Calu3 (cell line): Measurements from ENCODE around the gene NBEA. TPM values are rescaled to one million over a fixed set of nuclear protein-coding genes. Genes with fewer than 3 reads are reported as not detected.

Source experiments
- BruUV-seq: library from RNA; stranded (reverse); fragments of 400-500 nt; replicated peaks from 2 replicates; lab custom pipeline; 2021; lab: Mats Ljungman, UMichigan
- CTCF ChIA-PET: fragments of 300-600 bp; sonication (Branson Sonifier 250); formaldehyde crosslinking; loops from one replicate; lab custom pipeline; 2022; ENCODE audit warnings: antibody characterized with exemption; lab: Charles Lee
- DNase-seq: peaks from one replicate; pipeline ENCODE4 v3.0.0; 2022
- H3K27ac Mint-ChIP-seq: one replicate; pipeline ENCODE4 v1.8.0; 2022; ENCODE audit warnings: mixed read lengths; ENCODE audit not compliant: unreplicated experiment
- H3K27me3 Mint-ChIP-seq: one replicate; pipeline ENCODE4 v1.8.0; 2022; ENCODE audit warnings: mixed read lengths; ENCODE audit not compliant: unreplicated experiment
- H3K36me3 Mint-ChIP-seq: one replicate; pipeline ENCODE4 v1.8.0; 2022; ENCODE audit warnings: mild to moderate bottlenecking, moderate library complexity, mixed read lengths; ENCODE audit not compliant: insufficient read depth, unreplicated experiment
- H3K4me1 Mint-ChIP-seq: one replicate; pipeline ENCODE4 v1.8.0; 2022; ENCODE audit warnings: mild to moderate bottlenecking, low read depth, mixed read lengths; ENCODE audit not compliant: unreplicated experiment
- H3K4me3 Mint-ChIP-seq: one replicate; pipeline ENCODE4 v1.8.0; 2022; ENCODE audit warnings: mild to moderate bottlenecking, low read depth, moderate library complexity, mixed read lengths; ENCODE audit not compliant: unreplicated experiment
- H3K9me3 Mint-ChIP-seq: one replicate; pipeline ENCODE4 v1.8.0; 2022; ENCODE audit warnings: low read depth, mixed read lengths; ENCODE audit not compliant: unreplicated experiment
- intact Hi-C: fragments of 100-400 bp; cut with micrococcal nuclease; formaldehyde crosslinking; loops from one replicate; pipeline ENCODE4 v1.10.0; 2022; ENCODE audit not compliant: unreplicated experiment
- total RNA-seq: library from RNA; stranded (reverse); gene quantifications from 2 replicates; pipeline ENCODE4 v1.2.3, GENCODE V29; 2022
- TF ChIP-seq, protein P1 (sequence below): fragments of 200-600 bp; IDR thresholded peaks from one replicate; pipeline ENCODE4 v1.8.0; 2022; ENCODE audit warnings: antibody characterized with exemption; ENCODE audit not compliant: unreplicated experiment

Gene NBEA
- total RNA-seq, 1 experiment from 2014 or later: 18.0 TPM

DNA sequence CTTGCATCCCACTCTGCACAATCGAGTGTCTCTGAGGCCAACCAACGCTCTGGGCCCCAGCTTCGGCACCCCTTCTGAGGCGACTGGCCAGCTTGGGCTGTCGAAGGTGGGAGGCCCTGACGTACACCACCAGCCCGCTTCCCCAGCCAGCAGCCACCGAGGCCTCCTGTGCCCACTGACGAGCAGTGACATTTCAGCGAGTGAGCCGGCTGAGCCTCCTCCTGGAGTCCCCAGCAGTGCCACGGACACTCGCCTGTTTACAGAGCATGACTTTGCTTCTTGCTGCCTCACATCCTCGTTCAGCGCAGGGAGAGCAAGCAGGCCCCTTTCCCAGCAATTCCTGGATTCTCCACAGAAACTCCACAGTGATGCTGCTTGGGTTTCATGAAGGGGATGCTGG, 774.7 kb downstream of the NBEA start:
- Mint-ChIP-seq H3K27me3 (no peaks in the 10 kb centered on the region), H3K4me3 (no peak overlapping the region), H3K27ac (no peak overlapping the region), H3K9me3 (no peaks in the 10 kb centered on the region), H3K4me1 (peaks cover 18% of the 10 kb centered on the region), H3K36me3 (no peaks in the 10 kb centered on the region)
- TF ChIP-seq, protein P1, sequence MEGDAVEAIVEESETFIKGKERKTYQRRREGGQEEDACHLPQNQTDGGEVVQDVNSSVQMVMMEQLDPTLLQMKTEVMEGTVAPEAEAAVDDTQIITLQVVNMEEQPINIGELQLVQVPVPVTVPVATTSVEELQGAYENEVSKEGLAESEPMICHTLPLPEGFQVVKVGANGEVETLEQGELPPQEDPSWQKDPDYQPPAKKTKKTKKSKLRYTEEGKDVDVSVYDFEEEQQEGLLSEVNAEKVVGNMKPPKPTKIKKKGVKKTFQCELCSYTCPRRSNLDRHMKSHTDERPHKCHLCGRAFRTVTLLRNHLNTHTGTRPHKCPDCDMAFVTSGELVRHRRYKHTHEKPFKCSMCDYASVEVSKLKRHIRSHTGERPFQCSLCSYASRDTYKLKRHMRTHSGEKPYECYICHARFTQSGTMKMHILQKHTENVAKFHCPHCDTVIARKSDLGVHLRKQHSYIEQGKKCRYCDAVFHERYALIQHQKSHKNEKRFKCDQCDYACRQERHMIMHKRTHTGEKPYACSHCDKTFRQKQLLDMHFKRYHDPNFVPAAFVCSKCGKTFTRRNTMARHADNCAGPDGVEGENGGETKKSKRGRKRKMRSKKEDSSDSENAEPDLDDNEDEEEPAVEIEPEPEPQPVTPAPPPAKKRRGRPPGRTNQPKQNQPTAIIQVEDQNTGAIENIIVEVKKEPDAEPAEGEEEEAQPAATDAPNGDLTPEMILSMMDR: no peak
- no TSS peak for BruUV-seq
- intact Hi-C loops: loop anchor here (1.0 kb wide), 1 partner anchor 85 kb away; no protein-coding TSS in a partner anchor
- CTCF ChIA-PET: interaction anchor here (0.8 to 1.0 kb wide), 2 partner anchors 36 to 73 kb away, joined by 3 to 4 read pairs; no protein-coding TSS in a partner anchor
- DNase-seq: no peak

DNA sequence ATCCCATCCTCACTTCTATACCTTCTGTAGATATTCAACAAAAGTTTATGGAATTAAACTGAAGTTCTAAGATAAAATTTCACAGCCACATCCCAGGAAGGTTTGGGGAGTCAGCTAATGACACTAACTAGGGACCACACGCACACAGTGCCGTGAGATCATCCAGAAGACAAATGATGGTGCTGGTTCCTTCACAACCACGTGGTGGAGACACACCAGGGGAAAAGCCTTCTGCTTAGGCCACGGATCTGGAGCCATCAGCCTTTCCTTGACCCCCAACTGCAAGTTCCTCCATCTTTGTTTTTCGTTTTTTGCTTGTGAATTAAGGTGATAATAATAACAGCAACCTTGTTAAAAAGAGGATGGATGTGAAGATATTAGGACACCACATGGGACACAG, 776.0 kb downstream of the NBEA start:
- H3K9me3 Mint-ChIP-seq: no peaks in the 10 kb centered on the region
- H3K4me1 Mint-ChIP-seq: peaks cover 18% of the 10 kb centered on the region
- H3K4me3 Mint-ChIP-seq: no peak overlapping the region
- DNase-seq: no peak
- H3K36me3 Mint-ChIP-seq: no peaks in the 10 kb centered on the region
- no TSS peak for BruUV-seq
- no peak overlapping the region for H3K27ac Mint-ChIP-seq
- H3K27me3 Mint-ChIP-seq: peaks cover 1% of the 10 kb centered on the region
- intact Hi-C loops: no loop called here
- CTCF ChIA-PET: no interaction called here
- TF ChIP-seq, protein P1: no peak

DNA sequence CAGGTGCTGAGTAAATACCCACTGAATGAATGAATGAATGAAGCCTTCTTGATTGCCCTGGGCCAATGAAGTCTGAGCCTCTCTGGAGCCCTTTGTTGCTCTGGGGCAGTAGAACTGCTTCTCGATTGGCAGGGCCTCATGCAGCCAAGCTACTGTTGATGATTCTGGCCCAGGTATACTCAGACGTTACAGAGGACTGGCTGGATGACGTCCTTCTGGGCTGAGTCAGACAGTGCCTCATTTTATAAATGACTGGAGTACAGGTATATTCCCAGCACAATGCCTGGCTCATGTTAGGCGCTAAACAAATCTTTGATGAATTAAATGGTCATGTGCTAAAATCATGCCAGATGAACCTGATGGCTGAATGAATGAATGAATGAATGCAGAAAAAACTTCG, 778.2 kb downstream of the NBEA start:
- DNase-seq: no peak
- CTCF ChIA-PET: no interaction called here
- BruUV-seq: no TSS peak
- H3K4me1 Mint-ChIP-seq: peaks cover 18% of the 10 kb centered on the region
- H3K4me3 Mint-ChIP-seq: peak overlapping the region; percentile 59
- H3K27me3 Mint-ChIP-seq: peaks cover 23% of the 10 kb centered on the region
- no peak overlapping the region for H3K27ac Mint-ChIP-seq
- no peaks in the 10 kb centered on the region for H3K36me3 Mint-ChIP-seq
- no peaks in the 10 kb centered on the region for H3K9me3 Mint-ChIP-seq
- intact Hi-C loops: loop anchor here (2.0 kb wide), 1 partner anchor 89 kb away; no protein-coding TSS in a partner anchor
- TF ChIP-seq, protein P1: no peak

DNA sequence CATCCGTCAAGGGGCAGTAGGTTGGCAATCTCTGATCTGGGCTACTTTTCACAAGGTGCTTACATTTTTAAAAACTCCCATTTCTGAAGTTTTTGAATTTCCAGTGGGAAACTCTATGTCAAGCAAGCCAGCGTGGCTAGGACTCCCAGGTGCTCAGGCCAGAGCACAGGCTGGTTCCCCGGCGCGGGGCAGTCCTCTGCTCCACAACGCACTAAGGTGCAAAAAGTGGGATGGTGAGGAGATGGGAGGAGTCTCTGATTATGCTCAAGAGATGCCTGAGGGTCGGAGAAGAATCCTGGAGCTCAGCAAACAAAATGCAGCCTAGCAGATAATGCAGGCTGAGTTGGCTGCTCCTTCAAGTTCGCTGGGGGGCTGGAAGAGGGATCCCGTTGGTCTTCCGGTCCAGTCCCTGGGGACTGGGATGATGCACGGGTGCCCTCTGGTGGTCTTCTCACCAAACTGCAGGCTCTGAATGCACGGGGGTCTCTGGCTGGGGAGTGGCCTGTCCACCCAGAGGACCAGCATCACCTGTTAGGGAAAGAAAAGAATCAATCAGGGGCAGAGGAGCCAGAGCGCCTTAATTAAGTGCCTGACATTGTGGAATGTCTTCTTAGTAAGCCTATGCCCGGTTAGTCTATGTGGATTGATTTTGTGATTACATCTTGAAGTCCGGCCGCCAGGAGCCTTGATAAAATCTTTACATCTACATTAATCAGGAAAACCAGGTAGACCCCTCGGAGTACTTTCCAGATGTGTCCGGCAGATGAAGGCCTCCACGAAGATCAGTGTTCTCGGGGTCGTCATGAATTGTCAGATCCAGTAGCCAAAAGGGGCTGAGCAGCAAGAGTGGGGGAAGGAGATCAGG, 778.9 kb downstream of the NBEA start:
- Mint-ChIP-seq H3K27me3 (peaks cover 29% of the 10 kb centered on the region), H3K27ac (no peak overlapping the region), H3K4me1 (peaks cover 14% of the 10 kb centered on the region), H3K36me3 (no peaks in the 10 kb centered on the region), H3K4me3 (peak overlapping the region; percentile 59), H3K9me3 (no peaks in the 10 kb centered on the region)
- DNase-seq: peak; percentile 58
- CTCF ChIA-PET: no interaction called here
- intact Hi-C loops: loop anchor here (2.0 kb wide), 1 partner anchor 90 kb away; no protein-coding TSS in a partner anchor
- TF ChIP-seq, protein P1: peak; percentile 92
- no TSS peak for BruUV-seq
